Measurements from ENCODE around the gene PIP5K1C. TPM values are rescaled to one million over a fixed set of nuclear protein-coding genes. Genes with fewer than 3 reads are reported as not detected.
A peak's percentile ranks its signal among the peaks of the same experiment; 100 is the strongest.

Gene PIP5K1C
- total RNA-seq, 1 donor from 2014 or later: 75.7 TPM

- H3K9me3 Mint-ChIP-seq (ENCODE audit: unreplicated experiment): no peaks in the 10 kb centered on the region
- H3K4me3 Mint-ChIP-seq (ENCODE audit: unreplicated experiment): no peak overlapping the region
- peaks cover 26% of the 10 kb centered on the region for H3K4me1 Mint-ChIP-seq (ENCODE audit: unreplicated experiment)
- peaks cover 12% of the 10 kb centered on the region for H3K36me3 Mint-ChIP-seq (ENCODE audit: unreplicated experiment)
- no peaks in the 10 kb centered on the region for H3K27me3 Mint-ChIP-seq (ENCODE audit: unreplicated experiment)
- no peak for TF ChIP-seq CTCF (IDR thresholded peaks at IDR 0.05)
- DNase-seq (ENCODE audit: extremely low spot score, unreplicated experiment): no peak
- no peak overlapping the region for H3K27ac Mint-ChIP-seq (ENCODE audit: unreplicated experiment)
Observed at GRCh38 chr19:3690551-3691371, 9.5 kb downstream of the PIP5K1C start.

GRCh38 chr19:3687774-3688706, 12.2 kb downstream of the PIP5K1C start:
- peaks cover 46% of the 10 kb centered on the region for H3K4me1 Mint-ChIP-seq (ENCODE audit: unreplicated experiment)
- H3K27ac Mint-ChIP-seq (ENCODE audit: unreplicated experiment): no peak overlapping the region
- H3K4me3 Mint-ChIP-seq (ENCODE audit: unreplicated experiment): no peak overlapping the region
- no peak for TF ChIP-seq CTCF (IDR thresholded peaks at IDR 0.05)
- peak; percentile 82 for DNase-seq (ENCODE audit: extremely low spot score, unreplicated experiment)
- H3K27me3 Mint-ChIP-seq (ENCODE audit: unreplicated experiment): no peaks in the 10 kb centered on the region
- no peaks in the 10 kb centered on the region for H3K9me3 Mint-ChIP-seq (ENCODE audit: unreplicated experiment)
- peaks cover 17% of the 10 kb centered on the region for H3K36me3 Mint-ChIP-seq (ENCODE audit: unreplicated experiment)

- no peak for TF ChIP-seq CTCF (IDR thresholded peaks at IDR 0.05)
- no peaks in the 10 kb centered on the region for H3K9me3 Mint-ChIP-seq (ENCODE audit: unreplicated experiment)
- peak overlapping the region; percentile 72 for H3K27ac Mint-ChIP-seq (ENCODE audit: unreplicated experiment)
- H3K36me3 Mint-ChIP-seq (ENCODE audit: unreplicated experiment): peaks cover 17% of the 10 kb centered on the region
- no peak overlapping the region for H3K4me3 Mint-ChIP-seq (ENCODE audit: unreplicated experiment)
- no peaks in the 10 kb centered on the region for H3K27me3 Mint-ChIP-seq (ENCODE audit: unreplicated experiment)
- no peak for DNase-seq (ENCODE audit: extremely low spot score, unreplicated experiment)
- H3K4me1 Mint-ChIP-seq (ENCODE audit: unreplicated experiment): peaks cover 45% of the 10 kb centered on the region
Observed at GRCh38 chr19:3687393-3687773, 12.9 kb downstream of the PIP5K1C start.

- DNase-seq (ENCODE audit: extremely low spot score, unreplicated experiment): no peak
- H3K27ac Mint-ChIP-seq (ENCODE audit: unreplicated experiment): peak overlapping the region; percentile 94
- no peaks in the 10 kb centered on the region for H3K27me3 Mint-ChIP-seq (ENCODE audit: unreplicated experiment)
- no peak overlapping the region for H3K4me3 Mint-ChIP-seq (ENCODE audit: unreplicated experiment)
- H3K36me3 Mint-ChIP-seq (ENCODE audit: unreplicated experiment): peaks cover 10% of the 10 kb centered on the region
- peaks cover 51% of the 10 kb centered on the region for H3K4me1 Mint-ChIP-seq (ENCODE audit: unreplicated experiment)
- TF ChIP-seq CTCF (IDR thresholded peaks at IDR 0.05): peak; percentile 11
- no peaks in the 10 kb centered on the region for H3K9me3 Mint-ChIP-seq (ENCODE audit: unreplicated experiment)
Observed at GRCh38 chr19:3684817-3685410, 15.4 kb downstream of the PIP5K1C start.
